Cardiac ventricle fibroblast (primary cell): Measurements from ENCODE around the gene SLC22A24. TPM values are rescaled to one million over a fixed set of nuclear protein-coding genes. Genes with fewer than 3 reads are reported as not detected.

ENCODE experiments used
- total RNA-seq: library from RNA; depleted of rRNA; stranded (reverse); fragments of >200 nt; gene quantifications from 2 replicates; pipeline ENCODE4 v1.2.3, GENCODE V29; 2015

SLC22A24 gene, protein sequence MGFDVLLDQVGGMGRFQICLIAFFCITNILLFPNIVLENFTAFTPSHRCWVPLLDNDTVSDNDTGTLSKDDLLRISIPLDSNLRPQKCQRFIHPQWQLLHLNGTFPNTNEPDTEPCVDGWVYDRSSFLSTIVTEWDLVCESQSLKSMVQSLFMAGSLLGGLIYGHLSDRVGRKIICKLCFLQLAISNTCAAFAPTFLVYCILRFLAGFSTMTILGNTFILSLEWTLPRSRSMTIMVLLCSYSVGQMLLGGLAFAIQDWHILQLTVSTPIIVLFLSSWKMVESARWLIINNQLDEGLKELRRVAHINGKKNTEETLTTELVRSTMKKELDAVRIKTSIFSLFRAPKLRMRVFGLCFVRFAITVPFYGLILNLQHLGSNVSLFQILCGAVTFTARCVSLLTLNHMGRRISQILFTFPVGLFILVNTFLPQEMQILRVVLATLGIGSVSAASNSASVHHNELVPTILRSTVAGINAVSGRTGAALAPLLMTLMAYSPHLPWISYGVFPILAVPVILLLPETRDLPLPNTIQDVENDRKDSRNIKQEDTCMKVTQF
- total RNA-seq = not detected in 2 replicates

GRCh38 chr11:63144121-63144520 lies at the start of gene SLC22A24:
Gene SLC22A24 (minus strand): TSS chr11:63144221. CDS start chr11:63143779, 442 bp downstream.

Other genes with a start within 250 kb of the SLC22A24 start
- not detected in 2 replicates for gene CHRM1, start 222.9 kb downstream of the SLC22A24 start, total RNA-seq
- not detected in 2 replicates for gene SLC22A6, start 159.3 kb downstream of the SLC22A24 start, total RNA-seq
- gene SLC22A8, start 128.4 kb downstream of the SLC22A24 start, total RNA-seq = not detected in 2 replicates
- gene SLC22A25, start 99.4 kb upstream of the SLC22A24 start, total RNA-seq = not detected in 2 replicates
- not detected in 2 replicates for gene SLC22A9, start 225.6 kb upstream of the SLC22A24 start, total RNA-seq